Activated naive CD4-positive, alpha-beta T cell treated with anti-CD3 and anti-CD28 coated beads, Interleukin-2, amount 50 U/mL, for 16 hours (primary cell): ENCODE data around the gene IQGAP2.

Experiments used
- DNase-seq: peaks from one replicate; pipeline ENCODE4 v3.0.0-alpha.2; 2020

IQGAP2 gene

GRCh38 chr5:76617229-76617628 is 214.1 kb downstream of the IQGAP2 start:
- no peak for DNase-seq

GRCh38 chr5:76617675-76618074 is 214.6 kb downstream of the IQGAP2 start:
- DNase-seq = no peak

DNA sequence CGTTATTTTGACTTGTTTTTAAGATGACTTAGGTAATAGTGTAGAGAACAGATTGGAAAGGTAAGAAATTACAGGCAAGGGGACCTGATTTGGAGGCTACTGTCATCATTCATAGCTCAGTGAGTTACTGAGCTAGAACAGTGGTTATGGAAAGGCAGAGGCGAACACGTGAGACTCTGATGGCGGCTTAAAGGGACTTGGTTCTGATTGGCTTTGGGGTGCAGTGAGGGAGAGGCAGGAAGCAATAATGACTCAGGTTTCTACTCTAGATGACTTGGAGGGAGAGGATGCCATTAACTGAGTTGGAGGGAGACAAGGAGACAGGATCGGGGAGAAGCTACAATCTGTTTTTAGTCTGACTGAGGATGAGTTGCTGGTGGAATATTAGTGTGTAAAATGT is 217.1 kb downstream of the IQGAP2 start:
- DNase-seq = no peak

GRCh38 chr5:76622076-76622475 is 219.0 kb downstream of the IQGAP2 start:
- DNase-seq = no peak

DNA sequence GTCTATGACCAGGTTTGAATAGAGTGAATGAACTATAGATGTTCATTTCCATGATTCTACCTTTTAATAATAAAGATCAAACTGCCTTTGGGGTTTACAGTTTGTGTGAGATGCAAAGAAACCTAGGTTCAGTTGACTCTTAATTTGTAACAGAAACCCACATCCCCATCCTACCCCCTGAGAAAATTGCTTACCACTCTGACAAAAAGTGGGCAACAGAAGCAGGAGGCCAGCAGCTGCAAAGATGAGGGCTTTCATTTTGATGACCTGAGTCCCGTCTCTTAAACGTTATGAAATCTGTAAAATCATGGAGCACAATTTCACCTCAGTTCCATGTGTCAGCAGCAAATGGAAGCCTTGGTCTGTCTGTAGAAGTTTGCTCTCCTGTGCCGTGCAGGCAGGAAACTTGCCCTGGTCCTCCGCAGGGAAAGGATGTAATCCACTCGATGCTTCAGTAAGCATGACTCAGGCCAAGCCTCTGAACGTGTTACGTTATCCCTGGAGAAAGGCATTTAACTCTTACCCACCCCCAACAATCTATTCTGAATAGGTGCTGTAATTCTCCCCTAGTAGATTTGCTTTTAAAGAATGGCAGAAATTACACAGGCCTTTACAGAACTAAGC is 220.0 kb downstream of the IQGAP2 start, which contains the start of gene F2RL2:
Gene F2RL2 (minus strand): TSS at position 431 of the 624 bp plus-strand sequence. CDS start 173 bp downstream, at position 258.
- no peak for DNase-seq

- no peak for DNase-seq
Observed at GRCh38 chr5:76625087-76625815, 222.2 kb downstream of the IQGAP2 start.

DNA sequence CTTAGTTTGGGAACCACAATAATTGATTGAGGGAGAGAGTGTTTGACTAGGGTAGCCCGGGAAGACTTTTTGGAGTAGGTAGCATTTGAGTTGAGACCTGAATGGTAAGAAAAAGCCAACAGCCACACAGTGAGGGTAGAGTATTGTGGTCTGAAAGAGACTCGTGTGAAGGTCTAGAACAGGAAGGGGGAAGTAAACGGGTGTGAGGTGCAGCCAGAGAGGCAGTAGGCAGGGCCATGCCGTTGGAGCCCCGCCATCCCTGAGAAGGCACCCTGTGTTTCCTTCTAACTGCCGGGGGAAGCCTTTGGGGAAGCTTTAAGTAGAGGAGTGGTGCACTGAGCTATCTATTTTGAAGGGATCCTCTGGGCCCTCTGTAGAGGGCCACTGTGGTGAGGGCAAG is 223.7 kb downstream of the IQGAP2 start:
- DNase-seq = no peak

DNA sequence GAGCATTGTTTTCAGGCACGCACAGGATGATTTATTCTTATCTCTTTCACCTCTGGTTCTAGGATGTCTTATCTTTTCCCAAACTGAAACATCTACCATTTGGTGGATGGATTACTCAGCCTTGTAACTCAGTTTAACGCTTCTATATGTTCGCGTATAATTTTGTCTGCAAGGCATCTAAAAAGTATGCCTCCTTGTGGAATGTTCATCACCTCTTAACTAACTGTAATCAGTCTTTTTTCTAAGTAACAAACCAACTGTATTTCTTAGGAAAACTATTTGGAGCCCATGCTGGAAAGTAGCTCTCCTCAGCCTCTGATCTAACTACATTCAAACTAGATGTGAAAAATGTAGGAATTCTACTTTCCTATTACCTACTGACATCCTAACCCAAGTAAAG is 231.6 kb downstream of the IQGAP2 start:
- DNase-seq = no peak

DNA sequence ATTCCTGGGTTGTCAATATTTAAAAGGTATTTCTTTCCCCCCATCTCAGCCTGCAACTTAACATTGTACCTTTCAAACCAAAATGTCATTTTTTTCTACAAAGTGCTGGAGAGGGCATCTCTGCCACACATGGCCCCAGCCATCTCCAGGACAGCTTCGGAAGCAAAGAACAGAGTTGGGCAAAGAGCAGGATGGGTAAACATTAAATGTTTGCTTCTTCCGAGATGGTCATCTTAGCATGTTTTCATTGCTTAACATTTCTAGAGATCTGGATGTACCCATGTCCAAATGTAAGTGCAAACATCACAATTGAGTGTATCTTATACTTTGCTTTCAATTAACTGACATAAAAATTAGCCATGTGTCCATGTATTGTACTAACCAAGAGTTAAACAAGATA is 234.4 kb downstream of the IQGAP2 start:
- DNase-seq = no peak

DNA sequence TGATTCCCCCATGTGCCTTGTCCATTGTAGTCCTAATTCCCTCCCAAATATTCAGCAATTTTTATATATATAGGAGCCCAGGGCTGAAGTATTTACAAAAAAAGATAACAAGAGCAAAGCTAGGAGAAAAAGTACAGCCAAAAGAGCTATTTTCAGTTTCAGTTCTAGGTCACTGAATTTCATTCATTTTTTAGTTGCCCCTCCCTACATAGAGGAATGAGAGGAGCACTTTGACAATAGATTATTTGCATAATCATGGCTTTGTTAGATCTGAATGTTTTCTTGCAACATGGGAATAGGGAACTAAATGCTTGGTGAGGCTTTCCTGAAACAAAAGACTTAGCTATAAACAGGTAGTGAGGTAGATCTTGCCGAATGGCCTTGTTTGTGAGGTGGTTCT is 235.4 kb downstream of the IQGAP2 start:
- no peak for DNase-seq

DNA sequence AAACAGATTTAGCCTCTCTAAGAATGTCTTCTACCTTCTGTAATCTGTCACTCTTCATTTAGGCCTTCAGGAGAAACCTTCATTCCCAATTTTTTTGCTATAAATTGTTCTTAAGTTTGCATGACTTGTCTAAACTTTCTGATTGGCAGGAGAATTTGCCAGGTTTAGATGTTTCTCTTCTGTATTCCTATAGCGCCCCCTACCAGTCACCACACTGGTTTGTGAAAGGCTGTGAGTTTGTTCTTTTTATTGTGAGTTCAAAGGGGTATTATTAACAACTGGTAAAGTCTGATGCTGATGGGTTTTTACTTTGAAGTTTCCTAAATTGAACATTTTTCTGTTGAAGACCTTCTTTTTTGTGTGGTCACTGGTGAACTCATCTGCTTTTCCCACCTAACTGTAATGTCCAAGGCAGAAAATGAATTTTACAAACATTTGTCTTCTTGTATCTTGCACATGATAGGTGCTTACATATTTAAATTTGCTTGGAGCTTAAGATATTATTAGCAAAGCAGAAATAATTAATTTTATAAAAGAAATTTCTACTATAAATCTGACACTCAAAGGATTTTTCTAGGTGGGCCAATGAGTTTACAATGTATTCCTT is 238.5 kb downstream of the IQGAP2 start:
- peak; percentile 52 for DNase-seq

- DNase-seq = no peak
Observed at GRCh38 chr5:76642390-76643040, 239.4 kb downstream of the IQGAP2 start.

DNA sequence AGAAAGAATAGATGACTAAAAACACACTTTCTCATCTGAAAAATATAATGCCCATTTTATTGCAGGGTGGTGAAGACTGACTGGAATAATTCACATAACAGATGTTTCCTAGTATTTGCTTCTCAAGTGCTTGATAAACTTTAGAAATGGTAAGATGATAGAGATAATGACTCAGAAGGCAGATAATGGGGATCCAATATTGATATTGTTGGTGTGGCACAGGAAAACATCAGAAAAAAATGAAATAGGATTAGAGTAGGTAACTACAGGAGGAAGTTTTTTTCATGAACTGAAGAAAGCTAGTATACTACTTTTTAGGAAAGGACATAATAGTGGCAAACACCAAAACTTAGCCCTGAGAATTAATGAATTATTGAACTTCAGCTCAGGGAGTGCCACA is 240.3 kb downstream of the IQGAP2 start:
- DNase-seq = no peak

DNA sequence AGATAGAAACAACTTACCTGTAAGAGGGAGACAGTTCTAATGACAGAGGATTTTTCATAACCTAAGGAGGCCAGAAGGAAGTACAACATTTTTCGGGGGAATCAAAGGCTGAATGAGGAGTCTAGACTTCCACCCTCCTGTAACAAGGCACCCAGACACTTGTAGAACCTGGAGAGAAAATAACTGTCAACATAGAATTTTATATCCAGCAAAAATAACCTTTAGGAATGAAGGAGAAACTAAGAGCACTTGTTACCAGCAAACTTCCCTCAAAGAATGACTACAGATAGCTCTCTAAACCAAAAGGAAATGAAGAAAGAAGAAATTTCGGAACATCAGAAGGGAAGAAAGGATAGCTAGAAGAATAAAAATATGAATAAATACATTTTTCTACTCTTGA is 246.1 kb downstream of the IQGAP2 start:
- no peak for DNase-seq

- no peak for DNase-seq
Observed at GRCh38 chr5:76652809-76653414, 249.8 kb downstream of the IQGAP2 start.

- DNase-seq = no peak
Observed at GRCh38 chr5:76657091-76657490, 254.0 kb downstream of the IQGAP2 start.

DNA sequence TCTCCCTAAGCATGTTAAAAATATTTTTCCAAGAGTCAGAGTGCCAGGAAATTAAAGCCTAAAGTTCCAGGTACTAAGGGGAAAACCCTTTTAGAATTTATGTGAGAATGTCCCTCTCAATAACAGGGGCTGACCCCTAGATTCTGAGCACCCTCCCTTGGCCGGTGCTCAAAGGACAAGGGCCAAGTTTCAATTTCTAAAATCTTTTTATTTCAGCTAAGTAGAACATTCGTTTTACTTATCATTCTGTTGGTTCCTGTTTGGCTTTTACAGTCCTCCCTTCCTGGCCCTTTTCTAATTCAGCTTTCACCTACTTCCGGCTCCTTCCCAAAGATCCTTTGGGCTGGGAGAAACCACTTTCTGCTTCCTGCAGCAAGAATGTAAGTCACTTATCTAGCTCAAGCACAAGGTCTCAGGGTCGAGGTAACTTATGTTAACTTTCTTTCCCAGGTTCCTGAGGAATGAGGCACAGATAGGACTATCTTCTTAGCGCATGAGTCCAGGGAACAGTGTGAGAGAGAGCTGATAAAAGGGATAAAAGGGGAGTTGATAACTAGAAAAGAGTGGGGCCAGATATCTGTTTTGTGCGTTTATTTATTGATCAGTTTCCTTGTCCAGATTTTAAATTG is 254.7 kb downstream of the IQGAP2 start:
- DNase-seq = no peak

GRCh38 chr5:76660360-76660759 is 257.3 kb downstream of the IQGAP2 start:
- no peak for DNase-seq

- no peak for DNase-seq
Observed at GRCh38 chr5:76662521-76662920, 259.4 kb downstream of the IQGAP2 start.

DNA sequence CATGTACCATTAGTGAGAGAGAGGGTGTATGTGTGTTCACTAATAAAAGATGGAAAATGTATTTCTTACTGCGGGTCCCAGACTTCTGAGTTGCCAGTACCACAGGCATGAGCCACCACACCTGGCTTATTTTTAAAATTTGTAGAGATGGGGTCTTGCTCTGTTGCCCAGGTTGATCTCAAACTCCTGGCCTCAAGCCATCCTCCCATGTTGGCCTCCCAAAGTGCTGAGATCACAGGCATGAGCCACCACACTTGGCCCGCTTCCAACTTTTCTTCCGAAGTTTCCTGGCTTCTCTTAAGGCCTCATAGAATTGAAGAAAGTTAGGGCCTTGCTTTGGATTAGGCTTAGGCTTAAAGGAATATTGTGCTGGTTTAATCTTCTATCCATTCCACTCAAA is 260.5 kb downstream of the IQGAP2 start:
- no peak for DNase-seq

- DNase-seq = no peak
Observed at GRCh38 chr5:76664079-76664478, 261.0 kb downstream of the IQGAP2 start.

DNA sequence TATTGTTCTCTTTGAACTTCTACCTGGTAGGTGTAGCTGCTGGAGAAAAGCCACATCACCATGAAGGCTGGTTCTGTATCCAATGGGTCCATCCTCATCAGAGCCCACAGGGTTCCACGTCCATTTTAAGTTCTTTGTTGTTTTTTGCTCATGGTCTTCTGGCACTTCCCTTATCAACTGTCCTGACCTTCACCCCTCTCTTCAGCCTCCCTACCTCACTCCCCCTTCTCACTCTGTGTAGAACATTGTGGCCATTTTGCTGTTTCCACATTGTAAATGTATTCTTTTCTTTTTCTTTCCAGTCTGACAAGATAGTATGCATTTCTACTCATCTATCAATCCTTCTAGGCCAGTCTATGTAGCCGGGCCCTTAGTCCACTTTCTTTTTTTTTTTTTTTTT is 264.4 kb downstream of the IQGAP2 start:
- DNase-seq = no peak

DNA sequence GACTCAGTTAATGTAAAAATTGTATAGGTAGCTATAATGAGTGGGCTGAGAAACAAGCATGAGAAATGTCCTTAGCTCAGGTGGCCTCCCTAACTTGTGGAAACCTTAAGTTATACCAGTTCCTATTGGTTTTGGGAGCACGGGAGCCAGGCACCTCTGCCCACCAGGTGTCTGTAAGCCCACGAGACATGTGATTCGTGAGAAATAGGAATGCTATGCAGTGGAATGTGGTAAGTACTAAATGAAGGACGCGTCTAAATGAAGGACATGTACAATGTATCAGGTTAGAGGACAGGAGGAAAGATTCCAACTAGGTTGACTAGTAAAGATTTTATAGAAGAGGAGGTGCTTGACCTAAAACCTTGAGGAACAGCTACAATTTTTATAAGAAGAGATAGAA is 266.2 kb downstream of the IQGAP2 start:
- no peak for DNase-seq
